Pancreas (tissue), 10 donors: ENCODE results near the gene C19orf85. TPM values are rescaled to one million over a fixed set of nuclear protein-coding genes. Genes with fewer than 3 reads are reported as not detected.

Experiments
- ATAC-seq, 4 donors: fragments of 200-7000 bp; cut with Tn5 transposase; one replicate each; pipeline versions ENCODE4 v1.8.0 to v1.9.1; 2020; ENCODE audit warnings: mild to moderate bottlenecking in 4 of 4, moderate library complexity in 4 of 4
- DNase-seq, 6 donors: peaks; one replicate each; pipeline ENCODE4 v3.0.0-alpha.2; 2020
- FAIRE-seq: peaks from 2 replicates; lab custom pipeline; 2012; peaks lifted over from hg19 to GRCh38; lab: Jason Lieb, UNC
- H3K27ac ChIP-seq, 4 donors: fragments of 200-600 bp; sonication (generic); 1 replicate in 3 of 4; 2 replicates in 1 of 4; pipeline versions ENCODE4 v1.5.0 to v1.8.0; 2020
- H3K27me3 ChIP-seq, 4 donors: fragments of 200-600 bp; one replicate each; pipeline ENCODE4 v1.8.0; 2021
- H3K36me3 ChIP-seq, 3 donors: fragments of 200-600 bp; sonication (generic) in 1 of 3; one replicate each; pipeline versions ENCODE4 v1.5.0 to v1.8.0; 2020 to 2021
- H3K4me1 ChIP-seq, 3 donors: fragments of 200-600 bp; one replicate each; pipeline ENCODE4 v1.8.0; 2021
- H3K4me3 ChIP-seq, 4 donors: fragments of 200-600 bp; sonication (generic) in 2 of 4; one replicate each; pipeline versions ENCODE4 v1.5.0 to v1.8.0; 2020 to 2021
- H3K9me3 ChIP-seq, 4 donors: fragments of 200-600 bp; one replicate each; pipeline ENCODE4 v1.8.0; 2021
- WGBS, 2 donors: extraction: QIAGEN DNeasy Blood & Tissue Kit; methylation state at CpG; one replicate each; pipeline ENCODE4 v1.1.7; 2013; 5-methylcytosine and 5-hydroxymethylcytosine counted together
- intact Hi-C, 3 donors: fragments of 100-400 bp; cut with DNase I; formaldehyde crosslinking; loops; one replicate each; pipeline versions ENCODE4 v1.11.1 to v1.14.2; 2022
- polyA plus RNA-seq, 2 donors: library from polyadenylated mRNA; stranded (reverse); fragments of 200-250 nt; gene quantifications; one replicate each; pipeline ENCODE4 v1.2.3, GENCODE V29; 2013
- total RNA-seq, 6 donors: library from RNA; stranded (reverse); fragmentation: NEBNext Ultra II Directional in 4 of 6; extraction: Animal tissue kit (Norgen Biotek cat#: 25700) in 4 of 6; gene quantifications; one replicate each; pipeline versions ENCODE4 v1.2.1 to v1.2.4, GENCODE V29; 2021 to 2023
- TF ChIP-seq, protein P1 (sequence below), 4 donors: fragments of 200-600 bp; sonication (generic) in 3 of 4; IDR thresholded peaks; one replicate each; pipeline versions ENCODE4 v1.5.0 to v1.8.0; 2021; ENCODE audit warnings: antibody characterized with exemption in 4 of 4
- donor health status: healthy with polysubstance abuse.
- donor health status: DM: no; HTN: no; CAD: no; lungs with moderate emphysema.
- donor health status: DM: no; HTN: no; CAD: no.
- donor health status: control.
- donor health status: control.
- donor health status: Bipolar disorder and iron deficiency.
- donor health status: DM: yes; HTN: yes; CAD: no.
- donor health status: DM: no; HTN: no; CAD: no.
- donor health status: DM: no; HTN: no; CAD: no.
- donor health status: DM: yes; HTN: yes; CAD: no.

C19orf85 gene
- total and polyA plus RNA-seq, 8 donors, result not detected

DNA sequence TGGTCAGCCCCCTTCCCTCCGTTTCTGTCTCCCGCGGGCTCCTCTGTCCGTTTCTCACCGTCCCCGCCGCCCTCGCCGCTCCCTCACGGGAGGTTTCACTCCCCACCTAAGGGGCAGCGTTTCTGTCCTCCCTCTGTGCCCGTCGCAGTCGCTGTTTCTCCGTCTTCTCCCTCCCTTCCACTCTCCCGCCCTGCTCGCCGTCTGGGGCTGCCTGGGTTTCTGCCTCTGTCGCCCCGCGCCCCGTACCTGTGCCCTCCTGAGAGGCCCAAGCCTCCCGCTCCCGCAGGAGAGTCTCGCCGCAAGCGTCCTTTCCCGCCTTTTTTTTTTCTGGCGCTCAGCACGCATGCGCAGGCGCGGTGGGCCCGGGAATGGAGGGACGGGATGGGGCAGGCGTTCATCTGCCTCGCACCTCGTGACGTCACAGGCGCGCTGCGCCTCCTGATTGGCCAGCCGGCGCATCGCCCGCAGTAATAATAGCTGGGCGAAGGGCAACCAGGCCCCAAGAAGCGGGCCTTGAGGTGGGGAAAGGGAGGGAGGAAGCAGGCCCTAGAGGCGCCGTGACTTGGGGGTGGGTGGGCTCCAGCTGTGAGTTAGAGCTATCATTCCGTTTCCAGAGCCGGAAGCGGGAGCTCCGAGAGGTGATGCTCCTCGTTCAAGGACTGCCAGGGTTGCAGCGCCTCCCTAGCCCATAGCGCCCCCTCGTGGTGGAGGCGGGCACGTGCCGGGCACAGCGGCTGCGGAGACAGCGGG is 39.1 kb upstream of the C19orf85 start:
- Histone ChIP-seq H3K27me3 (no peaks in the 10 kb centered on the region), H3K4me3 (peak overlapping the region in 3 of 4 donors; percentile 13 to 34 (median 21)), H3K27ac (peak overlapping the region in 1 of 4 donors; percentile 17), H3K4me1 (no peaks in the 10 kb centered on the region), H3K9me3 (no peaks in the 10 kb centered on the region), H3K36me3 (no peaks in the 10 kb centered on the region)
- TF ChIP-seq, protein P1, sequence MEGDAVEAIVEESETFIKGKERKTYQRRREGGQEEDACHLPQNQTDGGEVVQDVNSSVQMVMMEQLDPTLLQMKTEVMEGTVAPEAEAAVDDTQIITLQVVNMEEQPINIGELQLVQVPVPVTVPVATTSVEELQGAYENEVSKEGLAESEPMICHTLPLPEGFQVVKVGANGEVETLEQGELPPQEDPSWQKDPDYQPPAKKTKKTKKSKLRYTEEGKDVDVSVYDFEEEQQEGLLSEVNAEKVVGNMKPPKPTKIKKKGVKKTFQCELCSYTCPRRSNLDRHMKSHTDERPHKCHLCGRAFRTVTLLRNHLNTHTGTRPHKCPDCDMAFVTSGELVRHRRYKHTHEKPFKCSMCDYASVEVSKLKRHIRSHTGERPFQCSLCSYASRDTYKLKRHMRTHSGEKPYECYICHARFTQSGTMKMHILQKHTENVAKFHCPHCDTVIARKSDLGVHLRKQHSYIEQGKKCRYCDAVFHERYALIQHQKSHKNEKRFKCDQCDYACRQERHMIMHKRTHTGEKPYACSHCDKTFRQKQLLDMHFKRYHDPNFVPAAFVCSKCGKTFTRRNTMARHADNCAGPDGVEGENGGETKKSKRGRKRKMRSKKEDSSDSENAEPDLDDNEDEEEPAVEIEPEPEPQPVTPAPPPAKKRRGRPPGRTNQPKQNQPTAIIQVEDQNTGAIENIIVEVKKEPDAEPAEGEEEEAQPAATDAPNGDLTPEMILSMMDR (IDR thresholded peaks at IDR 0.05), result peak; percentile 97 to 99 (median 98)
- WGBS, 2 donors, result 11% methylated on average over 60 to 64 of the region's 64 CpGs
- DNase-seq, result peak; percentile 89 to 99 (median 92)
- ATAC-seq, result peak; percentile 97 to 99 (median 98)
- no peak for FAIRE-seq
- intact Hi-C loops, result loop anchor here in 2 of 3 donors (2.0 to 5.0 kb wide), 3 partner anchors 39 to 366 kb away; partner anchors contain the start of gene C19orf85 (in 1 of the 2)

DNA sequence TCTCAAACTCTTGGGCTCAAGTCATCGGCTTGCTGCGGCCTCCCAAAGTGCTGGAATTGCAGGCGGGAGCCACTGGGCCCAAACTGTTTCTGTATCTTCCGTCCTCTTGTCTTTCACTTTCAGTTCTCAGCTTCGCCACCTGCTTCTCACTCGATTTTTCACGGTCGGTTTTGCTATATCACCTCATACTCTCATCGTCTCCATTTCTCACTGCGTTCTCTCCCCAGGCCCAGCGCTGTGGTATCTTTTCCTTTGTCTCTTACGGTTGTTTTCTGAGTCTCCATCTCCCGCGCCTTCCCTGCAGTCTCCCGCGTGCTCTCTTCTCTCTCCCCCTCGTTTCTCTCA is 38.6 kb upstream of the C19orf85 start:
- no peak overlapping the region for H3K4me3 ChIP-seq
- no peaks in the 10 kb centered on the region for H3K9me3 ChIP-seq
- TF ChIP-seq, protein P1 (IDR thresholded peaks at IDR 0.05), result no peak
- no peak overlapping the region for H3K27ac ChIP-seq
- H3K36me3 ChIP-seq, result no peaks in the 10 kb centered on the region
- no peaks in the 10 kb centered on the region for H3K27me3 ChIP-seq
- intact Hi-C loops, result loop anchor here in 2 of 3 donors (5.0 kb wide), 2 partner anchors 361 to 366 kb away; no protein-coding TSS in a partner anchor
- no peak for FAIRE-seq
- no peak for DNase-seq
- WGBS, 2 donors, result 78 to 86% methylated on average over 17 of the region's 17 CpGs
- no peaks in the 10 kb centered on the region for H3K4me1 ChIP-seq
- ATAC-seq, result no peak

DNA sequence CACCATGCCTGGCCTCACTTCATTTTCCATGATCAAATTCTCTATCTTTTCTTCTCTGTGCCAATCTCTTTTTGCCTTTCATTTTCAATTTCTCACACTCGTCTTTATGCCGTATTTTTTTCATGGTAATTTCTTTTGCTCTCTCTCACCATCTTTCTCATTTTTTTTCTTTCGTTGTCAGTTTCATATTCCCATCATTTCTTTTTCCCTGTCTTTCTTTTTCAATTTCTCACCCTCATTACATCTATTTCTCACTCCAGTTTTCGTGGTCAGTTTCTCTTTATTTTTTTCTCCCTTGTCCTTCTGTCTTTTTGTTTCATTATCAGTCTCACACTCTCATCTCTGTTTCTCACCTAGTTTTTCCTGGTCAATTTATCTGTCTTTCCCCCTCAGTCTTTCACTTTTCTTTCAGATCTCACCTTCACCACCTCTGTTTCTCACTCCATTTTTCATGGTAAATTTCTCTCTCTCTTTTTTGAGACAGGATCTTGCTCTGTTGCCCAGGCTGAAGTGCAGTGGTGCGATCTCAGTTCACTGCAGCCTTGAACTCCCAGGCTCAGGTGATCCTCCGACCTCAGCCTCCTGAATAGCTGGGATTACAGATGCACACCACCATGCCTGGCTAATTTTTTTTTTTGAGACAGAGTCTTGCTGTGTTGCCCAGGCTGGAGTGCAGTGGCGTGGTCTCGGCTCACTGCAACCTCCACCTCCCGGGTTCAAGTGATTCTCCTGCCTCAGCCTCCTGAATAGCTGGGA is 37.8 kb upstream of the C19orf85 start:
- Histone ChIP-seq H3K9me3 (no peaks in the 10 kb centered on the region), H3K27me3 (no peaks in the 10 kb centered on the region), H3K4me3 (no peak overlapping the region), H3K36me3 (no peaks in the 10 kb centered on the region), H3K27ac (no peak overlapping the region), H3K4me1 (no peaks in the 10 kb centered on the region)
- TF ChIP-seq, protein P1 (IDR thresholded peaks at IDR 0.05), result no peak
- ATAC-seq (no peak), DNase-seq (no peak), FAIRE-seq (no peak)
- 87 to 93% methylated on average over 9 of the region's 9 CpGs for WGBS, 2 donors
- intact Hi-C loops, result loop anchor here in 2 of 3 donors (5.0 kb wide), 2 partner anchors 360 to 365 kb away; no protein-coding TSS in a partner anchor

DNA sequence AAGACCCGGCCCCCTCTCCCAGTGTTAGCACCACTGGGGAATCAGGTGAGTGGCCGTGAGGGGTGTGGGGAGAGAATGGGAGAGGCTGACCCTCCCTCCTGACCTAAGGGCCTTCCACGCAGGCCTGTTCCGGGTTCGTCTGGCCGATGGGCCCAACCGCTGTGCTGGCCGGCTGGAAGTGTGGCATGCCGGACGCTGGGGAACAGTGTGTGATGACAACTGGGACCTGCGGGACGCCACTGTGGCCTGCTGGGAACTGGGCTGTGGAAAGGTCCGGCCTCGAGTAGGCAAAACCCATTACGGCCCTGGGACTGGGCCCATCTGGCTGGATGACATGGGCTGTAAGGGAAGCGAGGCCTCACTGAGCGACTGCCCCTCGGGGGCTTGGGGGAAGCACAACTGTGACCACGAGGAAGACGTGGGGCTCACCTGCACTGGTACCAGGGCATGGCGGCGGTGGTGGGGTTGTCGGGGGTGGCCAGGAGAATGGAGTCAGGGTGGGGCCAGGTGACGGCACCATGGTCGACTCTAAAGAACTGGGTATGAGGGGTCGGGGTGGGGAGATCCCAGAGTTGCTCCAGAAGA is 35.9 kb upstream of the C19orf85 start:
- no peak for ATAC-seq
- intact Hi-C loops, result loop anchor here in 2 of 3 donors (5.0 kb wide), 2 partner anchors 358 to 363 kb away; no protein-coding TSS in a partner anchor
- Histone ChIP-seq H3K36me3 (no peaks in the 10 kb centered on the region), H3K4me1 (no peaks in the 10 kb centered on the region), H3K27ac (no peak overlapping the region), H3K9me3 (no peaks in the 10 kb centered on the region), H3K27me3 (no peaks in the 10 kb centered on the region), H3K4me3 (no peak overlapping the region)
- TF ChIP-seq, protein P1 (IDR thresholded peaks at IDR 0.05), result no peak
- no peak for FAIRE-seq
- 86 to 90% methylated on average over 26 of the region's 26 CpGs for WGBS, 2 donors
- peak in 2 of 6 donors; percentile 19 to 58 for DNase-seq
